GM18909 (cell line): ENCODE data around the gene MORF4L1.
"Not testable (repeated sequence)": the region's sequence is repeated elsewhere in the genome, so short reads cannot be mapped to it uniquely, and the experiment has no call there.

Experiments
- ATAC-seq: cut with Tn5 transposase; IDR thresholded peaks from one replicate; pipeline ENCODE4 v1.9.1; 2021; ENCODE audit warnings: mild to moderate bottlenecking; ENCODE audit not compliant: unreplicated experiment, poor library complexity

MORF4L1 gene

GRCh38 chr15:78898540-78898939 lies 25.9 kb downstream of the MORF4L1 start:
- ATAC-seq: no peak

GRCh38 chr15:78900819-78901533 lies 28.3 kb downstream of the MORF4L1 start:
- ATAC-seq: not testable (repeated sequence)

DNA sequence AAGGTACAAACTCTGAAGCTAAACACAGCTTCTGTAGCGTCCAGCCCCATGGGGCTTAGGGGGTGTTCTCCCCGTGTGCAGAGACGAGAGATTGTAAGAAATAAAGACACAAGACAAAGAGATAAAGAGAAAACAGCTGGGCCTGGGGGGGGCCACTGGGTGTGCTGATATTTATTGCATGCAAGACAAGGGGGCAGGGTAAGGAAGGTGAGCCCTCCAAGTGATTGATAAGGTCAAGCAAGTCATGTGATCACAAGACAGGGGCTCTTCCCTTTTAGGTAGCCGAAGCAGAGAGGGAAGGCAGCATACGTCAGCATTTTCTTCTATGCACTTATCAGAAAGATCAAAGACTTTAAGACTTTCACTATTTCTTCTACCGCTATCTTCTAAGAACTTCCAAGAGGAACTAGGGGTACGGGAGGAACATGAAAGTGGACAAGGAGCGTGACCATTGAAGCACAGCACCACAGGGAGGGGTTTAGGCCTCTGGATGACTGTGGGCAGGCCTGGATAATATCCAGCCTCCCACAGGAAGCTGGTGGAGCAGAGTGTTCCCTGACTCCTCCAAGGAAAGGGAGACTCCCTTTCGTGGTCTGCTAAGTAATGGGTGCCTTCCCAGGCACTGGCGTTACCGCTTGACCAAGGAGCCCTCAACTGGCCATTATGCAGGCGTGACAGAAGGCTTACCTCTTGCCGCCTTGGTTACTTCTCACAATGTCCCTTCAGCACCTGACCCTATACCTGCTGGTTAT lies 29.8 kb downstream of the MORF4L1 start:
- ATAC-seq: not testable (repeated sequence)

DNA sequence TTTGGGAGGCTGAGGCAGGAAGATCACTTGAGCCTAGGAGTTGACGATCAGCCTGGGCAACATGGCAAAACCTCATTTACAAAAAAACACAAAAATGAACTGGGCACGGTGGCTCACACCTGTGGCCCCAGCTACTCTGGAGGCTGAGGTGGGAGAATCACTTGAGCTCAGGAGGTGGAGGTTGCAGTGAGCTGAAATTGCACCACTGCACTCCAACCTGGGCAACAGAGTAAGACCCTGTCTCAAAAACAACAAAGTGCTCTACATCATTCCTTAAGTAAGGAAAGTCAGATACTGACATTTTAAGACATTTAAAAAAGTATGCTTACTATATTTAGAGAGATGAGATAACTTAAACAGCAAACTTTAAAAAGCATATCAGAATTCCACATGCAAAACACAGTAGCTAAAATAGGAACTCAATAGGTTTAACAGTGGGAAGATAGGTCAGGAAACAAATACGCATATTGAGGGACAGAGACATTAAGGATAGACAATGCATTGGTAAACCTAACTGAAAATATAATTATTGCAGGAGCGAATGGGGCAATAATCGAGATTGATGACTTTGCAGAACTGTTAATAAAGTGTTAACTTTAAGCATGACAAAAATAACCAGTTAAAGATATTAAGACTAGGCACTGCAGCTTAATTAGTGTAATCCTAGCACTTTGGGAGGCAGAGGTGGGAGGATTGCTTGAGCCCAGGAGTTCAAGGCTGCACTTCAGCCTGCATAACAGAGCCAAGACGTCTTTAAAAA lies 32.1 kb downstream of the MORF4L1 start:
- ATAC-seq: no peak

DNA sequence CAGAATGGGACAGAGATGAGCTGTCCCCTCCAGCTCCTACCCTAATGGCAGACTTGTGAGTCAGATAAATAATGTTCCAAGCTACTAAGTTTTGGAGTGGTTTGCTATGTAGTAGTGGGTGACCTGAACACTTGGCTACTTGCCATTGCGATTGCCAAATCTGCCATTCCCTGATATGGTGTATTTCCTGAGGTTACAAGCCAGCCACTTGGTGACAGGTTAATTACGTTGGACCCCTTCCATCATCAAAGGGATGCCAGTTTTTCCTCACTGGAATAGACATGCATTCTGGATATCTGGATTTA lies 33.6 kb downstream of the MORF4L1 start:
- no peak for ATAC-seq

- no peak for ATAC-seq
Observed at GRCh38 chr15:78907577-78907976, 34.9 kb downstream of the MORF4L1 start.

GRCh38 chr15:78909160-78909695 lies 36.5 kb downstream of the MORF4L1 start:
- ATAC-seq: no peak

GRCh38 chr15:78909791-78910228 lies 37.1 kb downstream of the MORF4L1 start:
- no peak for ATAC-seq

- ATAC-seq: no peak
Observed at GRCh38 chr15:78910271-78910670, 37.6 kb downstream of the MORF4L1 start.

- ATAC-seq: no peak
Observed at GRCh38 chr15:78912316-78912715, 39.6 kb downstream of the MORF4L1 start.

- no peak for ATAC-seq
Observed at GRCh38 chr15:78913012-78913411, 40.3 kb downstream of the MORF4L1 start.

DNA sequence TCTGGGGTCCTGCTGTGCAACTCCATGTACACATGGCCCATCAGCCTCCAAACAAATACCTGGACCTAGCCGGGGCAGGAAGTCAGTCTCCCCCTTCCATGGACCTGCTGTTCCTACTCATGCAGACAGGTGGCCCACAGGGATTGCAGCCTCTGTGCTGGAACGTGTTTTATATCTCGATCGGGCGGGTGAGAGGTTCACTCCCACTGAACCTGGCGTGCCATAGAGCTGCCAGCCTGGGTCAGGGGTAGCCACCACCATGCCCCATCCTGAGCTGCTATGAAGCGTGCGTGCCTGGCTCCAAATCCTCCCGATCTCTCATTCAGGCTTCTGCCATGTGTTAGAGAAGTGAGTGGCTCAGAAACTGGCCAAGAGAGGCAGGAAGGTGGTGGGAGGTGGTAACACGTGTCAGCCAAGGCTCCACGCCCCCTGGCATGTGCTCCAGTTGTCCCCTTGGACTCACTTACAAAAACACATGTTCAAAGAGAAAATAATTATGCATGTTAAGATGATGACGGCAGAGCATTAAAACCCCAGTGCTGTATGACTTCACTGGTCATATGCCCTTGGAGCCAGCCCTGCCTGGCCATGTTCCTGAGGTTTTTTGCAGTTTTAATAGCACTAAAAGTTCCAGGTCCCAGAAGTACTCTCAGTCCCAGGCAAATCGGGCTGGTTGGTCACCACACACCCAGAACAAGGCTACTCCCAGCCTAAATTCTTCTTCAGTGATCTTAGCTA lies 41.5 kb downstream of the MORF4L1 start:
- ATAC-seq: no peak

DNA sequence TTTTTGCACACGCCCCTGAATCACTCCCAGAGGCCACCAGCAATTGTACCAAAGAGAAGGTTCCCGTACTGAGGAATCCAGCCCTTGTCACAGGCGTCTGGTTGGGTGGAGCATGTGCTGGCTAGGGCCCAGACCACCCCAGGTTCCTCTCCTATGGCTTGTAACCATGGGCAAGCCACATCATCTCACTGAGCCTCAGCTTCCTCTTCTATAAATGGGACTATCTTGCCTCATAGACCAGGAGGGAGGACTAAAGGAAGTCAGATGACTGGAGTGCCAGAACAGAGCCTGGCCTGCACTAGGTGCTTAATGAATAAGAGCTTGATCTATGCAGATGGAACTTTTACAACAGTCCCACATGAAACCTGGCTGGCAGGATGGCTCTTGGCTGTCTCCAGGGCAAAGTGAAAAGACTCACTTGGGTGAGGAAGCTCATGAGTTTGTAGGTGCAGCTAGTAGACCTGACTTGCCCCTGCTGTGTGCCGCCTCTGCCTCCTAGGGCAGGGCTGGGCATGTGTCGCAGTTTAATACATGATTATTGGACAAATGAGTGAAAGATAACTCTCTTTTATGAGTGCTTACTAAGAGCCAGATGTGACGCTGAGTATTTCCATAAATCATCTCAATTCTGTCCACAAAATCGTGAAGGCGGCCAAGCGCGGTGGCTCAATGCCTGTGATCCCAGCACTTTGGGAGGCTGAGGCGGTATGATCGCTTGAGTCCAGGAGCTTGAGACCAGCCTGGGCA lies 42.8 kb downstream of the MORF4L1 start:
- no peak for ATAC-seq

DNA sequence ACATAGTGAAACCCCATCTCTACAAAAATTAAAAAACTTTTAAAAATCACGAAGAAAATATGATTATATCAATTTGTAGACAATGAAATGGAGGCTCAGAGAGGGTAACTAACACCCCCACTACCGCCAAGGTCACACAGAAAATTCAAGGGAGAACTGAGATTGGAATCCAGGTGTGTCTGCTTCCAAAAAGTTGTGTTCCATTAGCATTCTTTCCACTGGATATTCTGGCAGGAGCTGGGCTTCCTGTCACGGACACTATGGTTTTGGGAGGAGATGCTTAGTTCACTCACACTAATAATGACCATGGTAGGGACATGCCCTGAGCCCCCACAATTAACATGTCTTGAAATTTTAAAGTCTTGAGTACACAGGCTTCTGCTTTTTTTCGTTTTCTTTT lies 43.4 kb downstream of the MORF4L1 start:
- ATAC-seq: no peak

- no peak for ATAC-seq
Observed at GRCh38 chr15:78917888-78918287, 45.2 kb downstream of the MORF4L1 start.

DNA sequence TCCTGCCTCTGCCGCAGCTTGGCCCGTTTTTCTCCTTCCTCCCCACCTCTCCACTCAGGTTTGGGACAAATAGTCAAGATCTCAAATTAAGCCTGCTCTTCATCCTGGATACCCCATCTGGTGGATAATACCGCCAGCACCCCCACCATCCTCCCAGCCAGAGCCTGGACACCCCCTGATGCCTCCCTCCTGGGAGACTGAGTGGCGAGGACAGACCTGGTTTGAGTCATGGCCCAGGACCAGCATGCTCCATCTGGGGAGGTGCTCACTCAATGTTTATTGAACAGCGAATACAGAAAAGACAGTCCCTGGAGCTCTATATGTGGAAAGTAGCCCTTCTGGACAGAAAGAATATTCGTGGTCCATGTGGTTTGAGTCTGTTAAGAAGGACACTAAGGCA lies 48.8 kb downstream of the MORF4L1 start:
- no peak for ATAC-seq

- no peak for ATAC-seq
Observed at GRCh38 chr15:78921940-78922339, 49.2 kb downstream of the MORF4L1 start.

- no peak for ATAC-seq
Observed at GRCh38 chr15:78922527-78922926, 49.8 kb downstream of the MORF4L1 start.

- ATAC-seq: no peak
Observed at GRCh38 chr15:78923015-78923414, 50.3 kb downstream of the MORF4L1 start.
